K562 (cell line): ENCODE results near the gene NDC1. TPM values are rescaled to one million over a fixed set of nuclear protein-coding genes. Genes with fewer than 3 reads are reported as not detected.

Experiments used
- ATAC-seq: fragments of 200-7000 bp; cut with Tn5 transposase; 3 replicates; pipeline ENCODE4 v1.9.1; 2020; ENCODE audit warnings: moderate library complexity
- BruUV-seq: library from RNA; stranded (reverse); fragments of 400-500 nt; replicated peaks from 2 replicates; lab custom pipeline; 2021; lab: Mats Ljungman, UMichigan
- CTCF ChIA-PET: fragments of 300-600 bp; formaldehyde crosslinking; extraction: SDS; loops from one replicate; lab custom pipeline; 2021; ENCODE audit warnings: low intra/inter-chr PET ratio; lab: Yijun Ruan, JAX
- POLR2A ChIA-PET: fragments of 300-600, 350-650 bp; sonication (Branson Sonifier 250); formaldehyde crosslinking; extraction: SDS; loops from one replicate; lab custom pipeline; 2021; ENCODE audit warnings: antibody characterized with exemption, inconsistent platforms; lab: Yijun Ruan, JAX
- DNase-seq, 4 experiments: peaks; one replicate each; pipeline versions ENCODE4 v3.0.0 to v3.0.0-alpha.2; 2011 to 2018; ENCODE audit warnings: low spot score in 3 of 4, mixed read lengths in 3 of 4; ENCODE audit errors: extremely low read depth in 1 of 4
- FAIRE-seq: peaks from 2 replicates; lab custom pipeline; 2011; peaks lifted over from hg19 to GRCh38; lab: Jason Lieb, UNC
- H2AFZ ChIP-seq: 2 replicates; pipeline ENCODE4 v1.6.0; 2011; ENCODE audit warnings: low read depth, low read length, control low read depth, inconsistent platforms
- H3K27ac ChIP-seq: fragments of 200-600 bp; 3 replicates; pipeline ENCODE4 v1.8.0; 2011; ENCODE audit warnings: low read depth, mild to moderate bottlenecking, control low read depth, inconsistent platforms, low read length, moderate library complexity, mixed read lengths; ENCODE audit errors: extremely low read depth
- H3K27me3 ChIP-seq, 2 experiments: fragments of 300-600 bp in 1 of 2; 2 replicates in 1 of 2; 3 replicates in 1 of 2; pipeline versions ENCODE4 v1.6.0 to v1.8.0; 2011; ENCODE audit warnings: inconsistent platforms in 2 of 2, low read length in 2 of 2, mild to moderate bottlenecking in 1 of 2, mixed read lengths in 1 of 2, moderate library complexity in 1 of 2; ENCODE audit not compliant: control insufficient read depth in 2 of 2, insufficient read depth in 2 of 2
- H3K36me3 ChIP-seq: fragments of 300-600 bp; 3 replicates; pipeline ENCODE4 v1.8.0; 2011; ENCODE audit warnings: mild to moderate bottlenecking, low read length, inconsistent platforms; ENCODE audit not compliant: control insufficient read depth, insufficient read depth
- H3K4me1 ChIP-seq, 2 experiments: fragments of 200-600 bp in 1 of 2; replicated peaks in 1 of 2; 2 replicates in 1 of 2; 3 replicates in 1 of 2; pipeline versions ENCODE4 v1.5.1 to v1.8.0; 2011; ENCODE audit warnings: inconsistent platforms in 2 of 2, low read length in 2 of 2, mild to moderate bottlenecking in 1 of 2, mixed read lengths in 1 of 2, moderate library complexity in 1 of 2; ENCODE audit not compliant: control insufficient read depth in 2 of 2, insufficient read depth in 2 of 2
- H3K4me2 ChIP-seq: 2 replicates; pipeline ENCODE4 v1.6.1; 2011; ENCODE audit warnings: low read length, control low read depth, inconsistent platforms, mixed read lengths; ENCODE audit not compliant: insufficient read depth
- H3K4me3 ChIP-seq: fragments of 200-600 bp; sonication (generic), shearing (Covaris generic); 2 replicates; pipeline ENCODE4 v1.5.1; 2016; ENCODE audit warnings: control low read depth, inconsistent platforms
- H3K79me2 ChIP-seq: fragments of 200-600 bp; 3 replicates; pipeline ENCODE4 v1.8.0; 2011; ENCODE audit warnings: low read length, inconsistent platforms; ENCODE audit not compliant: control insufficient read depth, insufficient read depth
- H3K9ac ChIP-seq, 2 experiments: 2 replicates each; pipeline versions ENCODE4 v1.6.0 to v1.6.1; 2011; ENCODE audit warnings: low read depth in 2 of 2, low read length in 2 of 2, control low read depth in 1 of 2, inconsistent platforms in 1 of 2, mild to moderate bottlenecking in 1 of 2, mixed read lengths in 1 of 2; ENCODE audit not compliant: insufficient read depth in 1 of 2
- H3K9me1 ChIP-seq: one replicate; pipeline ENCODE4 v1.6.0; 2011; ENCODE audit warnings: inconsistent platforms, mild to moderate bottlenecking, low read length, moderate library complexity; ENCODE audit not compliant: control insufficient read depth, insufficient read depth
- H3K9me3 ChIP-seq: replicated peaks from 2 replicates; pipeline ENCODE4 v1.5.1; 2011; ENCODE audit warnings: low read depth, low read length, inconsistent platforms; ENCODE audit not compliant: control insufficient read depth, insufficient read depth
- H4K20me1 ChIP-seq: replicated peaks from 2 replicates; pipeline ENCODE4 v1.6.1; 2011; ENCODE audit warnings: low read length, inconsistent platforms, mixed read lengths; ENCODE audit not compliant: control insufficient read depth, insufficient read depth
- CBX2 ChIP-seq: fragments of 200-600 bp; sonication (generic); IDR thresholded peaks from one replicate; pipeline ENCODE4 v1.6.1; 2012; ENCODE audit warnings: mild to moderate bottlenecking, low read length, inconsistent platforms; ENCODE audit not compliant: insufficient read depth, poor library complexity, severe bottlenecking
- CBX8 ChIP-seq: fragments of 200-600 bp; sonication (generic); IDR thresholded peaks from 2 replicates; pipeline ENCODE4 v1.6.1; 2012; ENCODE audit warnings: borderline replicate concordance, mixed run types, low read depth, mild to moderate bottlenecking, moderate library complexity, mixed read lengths, low read length, control low read depth, inconsistent platforms; ENCODE audit not compliant: poor library complexity, severe bottlenecking; ENCODE audit errors: extremely low read depth
- IFI16 ChIP-seq: fragments of 250-450 bp; sonication (Bioruptor Pico); IDR thresholded peaks from 2 replicates; pipeline ENCODE4 v2.1.2; 2022; ENCODE audit warnings: mild to moderate bottlenecking, inconsistent platforms
- ILK ChIP-seq: fragments of 450-650 bp; IDR thresholded peaks from 2 replicates; pipeline ENCODE4 v1.6.1; 2016; ENCODE audit warnings: missing genetic modification characterization, low read depth, mild to moderate bottlenecking, missing compliant biosample characterization, moderate library complexity, borderline replicate concordance
- POLR2AphosphoS2 ChIP-seq: IDR thresholded peaks from 2 replicates; pipeline ENCODE4 v1.6.1; 2012; ENCODE audit warnings: low read length, improper control_type of control experiment
- XRCC4 ChIP-seq: IDR thresholded peaks from one replicate; pipeline ENCODE4 v1.6.1; 2011; ENCODE audit not compliant: insufficient read depth, insufficient read length; ENCODE audit errors: extremely low read depth
- ZNF318 ChIP-seq, 2 experiments: fragments of 450-650 bp; IDR thresholded peaks; 2 replicates each; pipeline ENCODE4 v1.6.1; 2016; ENCODE audit warnings: mild to moderate bottlenecking in 2 of 2, borderline replicate concordance in 1 of 2, low read depth in 1 of 2, moderate library complexity in 1 of 2
- WGBS: fragments of 100-300 bp; shearing (Covaris generic); methylation state at CpG from one replicate; pipeline ENCODE4 v1.1.6; 2016; ENCODE audit warnings: low coverage, mixed read lengths; ENCODE audit not compliant: insufficient coverage; ENCODE audit errors: missing lambda C conversion rate; 5-methylcytosine and 5-hydroxymethylcytosine counted together
- in situ Hi-C: fragments of 300-500 bp; cut with MboI; formaldehyde crosslinking; loops from 4 replicates; pipeline ENCODE4 v1.15.0; 2018; ENCODE audit warnings: inconsistent platforms, mixed read lengths
- intact Hi-C: fragments of 100-400 bp; cut with micrococcal nuclease; formaldehyde crosslinking; loops from 2 replicates; pipeline ENCODE4 v1.14.2; 2022
- polyA plus RNA-seq, 8 experiments: library from polyadenylated mRNA; depleted of rRNA in 4 of 8; stranded (reverse) in 5 of 8; unstranded in 3 of 8; fragments of >200 nt; fragmentation: Nextera tagmentation in 2 of 8; fragmentation: Illumina TruSeq in 1 of 8; extraction: Ambion mirVana in 2 of 8; extraction: Trizol in 1 of 8; gene quantifications; 2 replicates each; pipeline versions ENCODE4 v1.2.1 to v1.2.3, GENCODE V29; 2011 to 2014; ENCODE audit warnings: inconsistent platforms in 1 of 8, missing spikeins in 1 of 8
- total RNA-seq, 7 experiments: library from RNA; depleted of rRNA in 6 of 7; stranded (reverse); fragments of >200 nt in 6 of 7; fragmentation: Illumina TruSeq in 2 of 7; extraction: Trizol in 2 of 7; gene quantifications; 2 replicates each; pipeline versions ENCODE4 v1.2.1 to v1.2.3, GENCODE V29; 2011 to 2021; ENCODE audit warnings: low replicate concordance in 1 of 7
- TF ChIP-seq, protein P1 (sequence below): fragments of 250-450 bp; sonication (Bioruptor Pico); IDR thresholded peaks from 2 replicates; pipeline ENCODE4 v1.9.0; 2021; ENCODE audit warnings: mild to moderate bottlenecking, inconsistent platforms

NDC1 gene
- total and polyA plus RNA-seq, 9 of the 15 experiments (the other 6 are each of a cell fraction or from before 2014, with no cell fraction given), result 26.9 to 102 (median 64.5) TPM

DNA sequence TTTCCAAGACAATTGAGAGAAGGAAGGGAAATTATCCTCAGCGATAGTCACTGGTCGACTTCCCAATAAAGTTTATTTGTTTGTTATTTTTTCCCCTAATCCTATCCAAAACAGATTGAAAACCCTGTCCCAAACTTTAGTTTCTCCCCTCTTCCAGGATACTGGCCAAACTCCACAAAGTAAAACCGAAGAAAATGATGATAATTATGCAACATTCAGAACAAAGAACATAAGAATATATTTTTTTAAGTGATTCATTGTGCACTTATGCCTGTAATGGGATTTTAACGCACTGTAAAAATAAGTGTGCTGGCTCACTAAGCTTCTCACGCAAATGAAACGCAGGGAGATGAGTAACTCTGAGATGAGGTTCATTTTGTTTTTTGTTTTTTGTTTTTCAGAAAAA, 105.2 kb downstream of the NDC1 start:
- no peak overlapping the region for H2AFZ ChIP-seq
- in situ Hi-C loops (no loop called here), intact Hi-C loops (no loop called here)
- 0% methylated on average over 6 of the region's 6 CpGs for WGBS
- H3K4me3 ChIP-seq, result no peak overlapping the region
- CTCF ChIA-PET, result no interaction called here
- H3K36me3 ChIP-seq, result no peaks in the 10 kb centered on the region
- no peaks in the 10 kb centered on the region for H4K20me1 ChIP-seq
- H3K4me2 ChIP-seq, result no peak overlapping the region
- no peaks in the 10 kb centered on the region for H3K79me2 ChIP-seq
- H3K9me1 ChIP-seq, result no peaks in the 10 kb centered on the region
- DNase-seq (no peak), ATAC-seq (no peak), FAIRE-seq (no peak)
- BruUV-seq, result no TSS peak
- no peak overlapping the region for H3K27ac ChIP-seq
- no peak overlapping the region for H3K9ac ChIP-seq
- H3K9me3 ChIP-seq, result no peaks in the 10 kb centered on the region
- peaks cover 0 to 4% of the 10 kb centered on the region in 2 experiments; a peak in 1 of 5 replicates for H3K4me1 ChIP-seq
- POLR2A ChIA-PET, result interaction anchor here (1.2 to 1.5 kb wide), 2 partner anchors 8 to 29 kb away, joined by 3 to 5 read pairs; no protein-coding TSS in a partner anchor
- H3K27me3 ChIP-seq, result peaks cover 71 to 84% of the 10 kb centered on the region in 2 experiments
- peak; percentile 86 for TF ChIP-seq CBX8
- TF ChIP-seq, protein P1, sequence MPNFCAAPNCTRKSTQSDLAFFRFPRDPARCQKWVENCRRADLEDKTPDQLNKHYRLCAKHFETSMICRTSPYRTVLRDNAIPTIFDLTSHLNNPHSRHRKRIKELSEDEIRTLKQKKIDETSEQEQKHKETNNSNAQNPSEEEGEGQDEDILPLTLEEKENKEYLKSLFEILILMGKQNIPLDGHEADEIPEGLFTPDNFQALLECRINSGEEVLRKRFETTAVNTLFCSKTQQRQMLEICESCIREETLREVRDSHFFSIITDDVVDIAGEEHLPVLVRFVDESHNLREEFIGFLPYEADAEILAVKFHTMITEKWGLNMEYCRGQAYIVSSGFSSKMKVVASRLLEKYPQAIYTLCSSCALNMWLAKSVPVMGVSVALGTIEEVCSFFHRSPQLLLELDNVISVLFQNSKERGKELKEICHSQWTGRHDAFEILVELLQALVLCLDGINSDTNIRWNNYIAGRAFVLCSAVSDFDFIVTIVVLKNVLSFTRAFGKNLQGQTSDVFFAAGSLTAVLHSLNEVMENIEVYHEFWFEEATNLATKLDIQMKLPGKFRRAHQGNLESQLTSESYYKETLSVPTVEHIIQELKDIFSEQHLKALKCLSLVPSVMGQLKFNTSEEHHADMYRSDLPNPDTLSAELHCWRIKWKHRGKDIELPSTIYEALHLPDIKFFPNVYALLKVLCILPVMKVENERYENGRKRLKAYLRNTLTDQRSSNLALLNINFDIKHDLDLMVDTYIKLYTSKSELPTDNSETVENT (CRISPR knock-in tag), result no peak
- no peak for TF ChIP-seq IFI16 (CRISPR knock-in tag)
- TF ChIP-seq CBX2, result peak; percentile 91
- TF ChIP-seq POLR2AphosphoS2, result no peak
- no peak for TF ChIP-seq XRCC4
- no peak for TF ChIP-seq ILK (tag)
- no peak for TF ChIP-seq ZNF318 (IDR thresholded peaks at IDR 0.05; ENCODE audit: borderline replicate concordance in 1 of 2, low read depth in 1 of 2)
